Upper lobe of right lung (tissue), 1 donor: Measurements from ENCODE around the gene METTL13. TPM values are rescaled to one million over a fixed set of nuclear protein-coding genes. Genes with fewer than 3 reads are reported as not detected.

Experiments used
- ATAC-seq: fragments of 200-7000 bp; cut with Tn5 transposase; one replicate; pipeline ENCODE4 v1.9.1; 2020; ENCODE audit warnings: mild to moderate bottlenecking, moderate library complexity
- DNase-seq: peaks from one replicate; pipeline ENCODE4 v3.0.0-alpha.2; 2020
- H3K27ac ChIP-seq: fragments of 200-600 bp; one replicate; pipeline ENCODE4 v1.8.0; 2022
- H3K27me3 ChIP-seq: fragments of 200-600 bp; one replicate; pipeline ENCODE4 v1.8.0; 2022; ENCODE audit warnings: mild to moderate bottlenecking
- H3K36me3 ChIP-seq: fragments of 200-600 bp; one replicate; pipeline ENCODE4 v1.8.0; 2022
- H3K4me1 ChIP-seq: fragments of 200-600 bp; one replicate; pipeline ENCODE4 v1.8.0; 2022
- H3K4me3 ChIP-seq: fragments of 200-600 bp; one replicate; pipeline ENCODE4 v1.8.0; 2022; ENCODE audit warnings: mild to moderate bottlenecking
- H3K9me3 ChIP-seq: fragments of 200-600 bp; one replicate; pipeline ENCODE4 v1.8.0; 2022
- intact Hi-C: fragments of 100-400 bp; cut with DNase I; formaldehyde crosslinking; loops from one replicate; pipeline ENCODE4 v1.11.0; 2022
- total RNA-seq: library from RNA; stranded (reverse); fragmentation: NEBNext Ultra II Directional; extraction: Animal tissue kit (Norgen Biotek cat#: 25700); gene quantifications from one replicate; pipeline ENCODE4 v1.2.1, GENCODE V29; 2021
- TF ChIP-seq, protein P1 (sequence below): fragments of 200-600 bp; IDR thresholded peaks from one replicate; pipeline ENCODE4 v1.8.0; 2022; ENCODE audit warnings: antibody characterized with exemption
- donor health status: DM: no; HTN: yes; CAD: no; lungs with severe emphysema.

Gene METTL13
- total RNA-seq, 1 donor from 2014 or later = 27.8 TPM

DNA sequence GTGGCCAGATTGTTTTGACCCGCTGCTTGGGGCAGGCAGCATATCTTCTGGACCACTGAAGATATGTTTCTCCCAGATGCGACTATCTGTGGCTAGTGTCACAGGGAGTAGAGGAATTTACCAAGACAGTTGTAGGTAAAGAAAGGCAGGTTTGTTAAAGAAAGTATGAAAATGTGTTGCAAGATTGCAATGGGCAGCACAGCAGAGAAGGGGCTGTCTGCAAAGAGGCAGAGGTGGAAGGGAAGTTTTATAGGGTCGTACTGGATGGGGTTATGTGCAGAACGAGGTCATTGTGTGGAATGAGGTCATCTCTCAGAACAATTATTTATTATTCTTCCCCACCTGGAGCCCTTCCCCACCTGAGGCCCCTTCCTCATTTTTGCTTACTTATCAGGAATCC is 24.6 kb upstream of the METTL13 start:
- H3K4me1 ChIP-seq = peaks cover 10% of the 10 kb centered on the region
- no peak for DNase-seq
- no peaks in the 10 kb centered on the region for H3K36me3 ChIP-seq
- H3K27ac ChIP-seq = no peak overlapping the region
- H3K27me3 ChIP-seq = no peaks in the 10 kb centered on the region
- intact Hi-C loops = no loop called here
- ATAC-seq = no peak
- H3K9me3 ChIP-seq = no peaks in the 10 kb centered on the region
- H3K4me3 ChIP-seq = no peak overlapping the region
- TF ChIP-seq, protein P1, sequence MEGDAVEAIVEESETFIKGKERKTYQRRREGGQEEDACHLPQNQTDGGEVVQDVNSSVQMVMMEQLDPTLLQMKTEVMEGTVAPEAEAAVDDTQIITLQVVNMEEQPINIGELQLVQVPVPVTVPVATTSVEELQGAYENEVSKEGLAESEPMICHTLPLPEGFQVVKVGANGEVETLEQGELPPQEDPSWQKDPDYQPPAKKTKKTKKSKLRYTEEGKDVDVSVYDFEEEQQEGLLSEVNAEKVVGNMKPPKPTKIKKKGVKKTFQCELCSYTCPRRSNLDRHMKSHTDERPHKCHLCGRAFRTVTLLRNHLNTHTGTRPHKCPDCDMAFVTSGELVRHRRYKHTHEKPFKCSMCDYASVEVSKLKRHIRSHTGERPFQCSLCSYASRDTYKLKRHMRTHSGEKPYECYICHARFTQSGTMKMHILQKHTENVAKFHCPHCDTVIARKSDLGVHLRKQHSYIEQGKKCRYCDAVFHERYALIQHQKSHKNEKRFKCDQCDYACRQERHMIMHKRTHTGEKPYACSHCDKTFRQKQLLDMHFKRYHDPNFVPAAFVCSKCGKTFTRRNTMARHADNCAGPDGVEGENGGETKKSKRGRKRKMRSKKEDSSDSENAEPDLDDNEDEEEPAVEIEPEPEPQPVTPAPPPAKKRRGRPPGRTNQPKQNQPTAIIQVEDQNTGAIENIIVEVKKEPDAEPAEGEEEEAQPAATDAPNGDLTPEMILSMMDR = no peak

DNA sequence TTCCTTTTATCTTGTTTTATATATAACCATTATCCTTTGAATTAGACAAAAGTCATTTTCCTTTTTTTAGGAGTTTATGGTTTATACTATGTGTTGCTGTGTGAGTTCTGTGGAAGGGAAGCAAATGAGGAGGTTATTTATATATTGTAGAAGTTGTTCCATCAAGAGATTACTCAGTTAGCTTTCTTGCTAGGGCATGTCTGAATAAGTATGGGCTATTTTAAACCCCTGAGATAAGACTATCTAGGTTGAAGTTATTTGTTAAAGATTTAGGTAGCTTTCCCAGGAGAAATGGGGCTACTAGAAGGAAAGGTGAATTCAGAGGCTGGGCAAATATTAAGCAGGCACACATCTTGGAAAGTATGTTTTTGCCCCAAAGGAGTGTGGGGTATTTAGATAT is 23.4 kb upstream of the METTL13 start:
- no peaks in the 10 kb centered on the region for H3K36me3 ChIP-seq
- intact Hi-C loops = no loop called here
- TF ChIP-seq, protein P1 = no peak
- no peak overlapping the region for H3K4me3 ChIP-seq
- DNase-seq (no peak), ATAC-seq (no peak)
- peaks cover 10% of the 10 kb centered on the region for H3K4me1 ChIP-seq
- H3K9me3 ChIP-seq = no peaks in the 10 kb centered on the region
- H3K27ac ChIP-seq = no peak overlapping the region
- H3K27me3 ChIP-seq = no peaks in the 10 kb centered on the region

DNA sequence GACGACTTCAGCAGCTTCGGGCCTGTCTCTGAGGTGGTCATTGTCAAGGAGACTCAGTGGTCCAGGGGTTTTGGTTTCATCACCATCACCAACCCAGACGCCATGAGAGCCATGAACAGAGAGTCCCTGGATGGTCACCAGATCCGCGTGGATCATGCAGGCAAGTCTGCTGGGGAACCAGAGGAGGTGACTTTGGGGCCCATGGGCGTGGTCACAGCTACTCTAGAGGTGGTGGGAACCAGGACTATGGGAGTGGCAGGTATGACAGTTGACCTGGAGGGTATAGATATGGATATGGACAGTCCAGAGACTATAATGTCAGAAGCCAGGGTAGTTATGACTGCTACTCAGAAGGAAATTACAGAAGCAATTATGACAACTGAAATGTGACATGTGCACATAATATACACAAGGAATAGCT is 19.3 kb upstream of the METTL13 start:
- Histone ChIP-seq H3K9me3 (no peaks in the 10 kb centered on the region), H3K4me1 (no peaks in the 10 kb centered on the region), H3K36me3 (no peaks in the 10 kb centered on the region), H3K27me3 (no peaks in the 10 kb centered on the region), H3K27ac (no peak overlapping the region), H3K4me3 (no peak overlapping the region)
- DNase-seq = no peak
- intact Hi-C loops = no loop called here
- ATAC-seq = no peak
- TF ChIP-seq, protein P1 = no peak

DNA sequence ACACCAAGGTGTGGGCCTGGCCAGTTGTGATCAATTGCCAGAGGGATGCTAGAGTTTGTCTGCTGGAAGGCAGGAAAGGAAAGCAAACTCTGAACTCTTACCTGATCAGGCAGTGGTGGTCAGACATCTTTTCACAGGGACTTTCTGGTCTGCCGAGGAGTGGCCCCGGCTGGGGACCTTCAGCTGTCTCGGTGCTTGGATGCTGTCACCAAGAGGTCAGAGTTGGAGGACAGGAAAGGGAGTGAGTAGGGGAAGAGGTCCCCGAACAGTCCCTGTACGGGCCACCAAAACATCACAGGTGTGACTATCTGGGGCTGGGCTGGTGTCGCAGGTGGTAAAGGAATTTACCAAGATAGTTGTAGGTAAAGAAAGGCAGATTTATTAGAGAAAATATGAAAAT is 17.7 kb upstream of the METTL13 start:
- H3K4me1 ChIP-seq = peaks cover 3% of the 10 kb centered on the region
- no peak overlapping the region for H3K27ac ChIP-seq
- no peaks in the 10 kb centered on the region for H3K9me3 ChIP-seq
- no peak for ATAC-seq
- H3K36me3 ChIP-seq = no peaks in the 10 kb centered on the region
- intact Hi-C loops = no loop called here
- DNase-seq = no peak
- H3K4me3 ChIP-seq = no peak overlapping the region
- TF ChIP-seq, protein P1 = no peak
- no peaks in the 10 kb centered on the region for H3K27me3 ChIP-seq

DNA sequence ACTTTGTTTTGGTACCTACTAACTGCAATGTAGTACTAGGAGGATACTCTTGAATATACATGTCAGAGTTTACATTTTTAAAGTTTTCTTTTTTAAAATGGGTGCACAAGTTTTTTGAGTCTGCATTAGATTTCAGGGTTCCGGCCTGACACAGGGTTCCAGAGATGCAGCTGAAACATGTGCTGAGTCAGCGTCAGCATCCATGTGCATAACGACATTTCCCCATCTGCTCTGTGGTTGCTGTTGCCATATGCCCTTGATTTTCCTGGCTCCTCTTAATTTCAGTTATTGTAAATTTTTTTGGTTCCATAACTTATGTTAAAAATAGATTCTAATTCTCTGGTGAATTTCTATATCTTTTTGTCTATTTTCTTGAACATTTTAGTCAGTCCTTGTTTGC is 12.3 kb upstream of the METTL13 start:
- DNase-seq = no peak
- Histone ChIP-seq H3K4me3 (no peak overlapping the region), H3K27ac (no peak overlapping the region), H3K27me3 (no peaks in the 10 kb centered on the region), H3K9me3 (no peaks in the 10 kb centered on the region), H3K36me3 (no peaks in the 10 kb centered on the region), H3K4me1 (peaks cover 3% of the 10 kb centered on the region)
- TF ChIP-seq, protein P1 = no peak
- no peak for ATAC-seq
- intact Hi-C loops = no loop called here

DNA sequence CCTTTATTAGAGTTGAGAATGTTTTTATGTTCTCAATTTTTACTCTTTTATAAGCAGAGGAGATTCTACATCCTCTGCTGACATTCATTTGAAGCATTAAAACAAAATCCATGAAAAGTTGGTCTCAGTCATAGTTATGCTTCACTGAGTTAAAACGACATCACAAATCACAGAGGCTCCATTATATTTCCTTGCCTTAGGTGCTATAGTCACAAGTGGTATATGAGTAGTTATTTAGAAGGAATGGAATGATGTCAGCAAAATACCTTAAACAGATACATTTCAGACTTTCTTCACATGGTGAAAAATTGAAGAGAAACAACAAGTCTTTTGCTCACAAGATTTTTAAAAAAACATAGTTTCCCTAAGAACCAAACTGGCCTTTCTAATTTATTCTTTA is 11.7 kb upstream of the METTL13 start:
- Histone ChIP-seq H3K4me3 (no peak overlapping the region), H3K27me3 (no peaks in the 10 kb centered on the region), H3K27ac (no peak overlapping the region), H3K36me3 (no peaks in the 10 kb centered on the region), H3K4me1 (peaks cover 3% of the 10 kb centered on the region), H3K9me3 (no peaks in the 10 kb centered on the region)
- TF ChIP-seq, protein P1 = no peak
- intact Hi-C loops = no loop called here
- ATAC-seq = no peak
- no peak for DNase-seq
